22Rv1 (cell line): ENCODE results near the gene PLEKHA4.

Source experiments
- ZFX ChIP-seq: fragments of 450-650 bp; IDR thresholded peaks from 2 replicates; pipeline ENCODE4 v1.6.1; 2017; ENCODE audit warnings: antibody characterized with exemption, borderline replicate concordance
- TF ChIP-seq, protein P1 (sequence below): fragments of 450-650 bp; IDR thresholded peaks from 2 replicates; pipeline ENCODE4 v1.5.1; 2017; ENCODE audit warnings: mild to moderate bottlenecking

GRCh38 chr19:48862827-48863226 lies 5.6 kb downstream of the PLEKHA4 start:
- TF ChIP-seq, protein P1, sequence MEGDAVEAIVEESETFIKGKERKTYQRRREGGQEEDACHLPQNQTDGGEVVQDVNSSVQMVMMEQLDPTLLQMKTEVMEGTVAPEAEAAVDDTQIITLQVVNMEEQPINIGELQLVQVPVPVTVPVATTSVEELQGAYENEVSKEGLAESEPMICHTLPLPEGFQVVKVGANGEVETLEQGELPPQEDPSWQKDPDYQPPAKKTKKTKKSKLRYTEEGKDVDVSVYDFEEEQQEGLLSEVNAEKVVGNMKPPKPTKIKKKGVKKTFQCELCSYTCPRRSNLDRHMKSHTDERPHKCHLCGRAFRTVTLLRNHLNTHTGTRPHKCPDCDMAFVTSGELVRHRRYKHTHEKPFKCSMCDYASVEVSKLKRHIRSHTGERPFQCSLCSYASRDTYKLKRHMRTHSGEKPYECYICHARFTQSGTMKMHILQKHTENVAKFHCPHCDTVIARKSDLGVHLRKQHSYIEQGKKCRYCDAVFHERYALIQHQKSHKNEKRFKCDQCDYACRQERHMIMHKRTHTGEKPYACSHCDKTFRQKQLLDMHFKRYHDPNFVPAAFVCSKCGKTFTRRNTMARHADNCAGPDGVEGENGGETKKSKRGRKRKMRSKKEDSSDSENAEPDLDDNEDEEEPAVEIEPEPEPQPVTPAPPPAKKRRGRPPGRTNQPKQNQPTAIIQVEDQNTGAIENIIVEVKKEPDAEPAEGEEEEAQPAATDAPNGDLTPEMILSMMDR: no peak
- no peak for TF ChIP-seq ZFX
